CD4-positive, alpha-beta T cell treated with Interleukin-4 for 1 hour (primary cell): ENCODE results near the gene PACS2.
"Not testable (repeated sequence)": the region's sequence is repeated elsewhere in the genome, so short reads cannot be mapped to it uniquely, and the experiment has no call there.

ENCODE experiments used
- DNase-seq, 2 donors: peaks; one replicate each; pipeline ENCODE4 v3.0.0-alpha.2; 2020 to 2022

Gene PACS2

DNA sequence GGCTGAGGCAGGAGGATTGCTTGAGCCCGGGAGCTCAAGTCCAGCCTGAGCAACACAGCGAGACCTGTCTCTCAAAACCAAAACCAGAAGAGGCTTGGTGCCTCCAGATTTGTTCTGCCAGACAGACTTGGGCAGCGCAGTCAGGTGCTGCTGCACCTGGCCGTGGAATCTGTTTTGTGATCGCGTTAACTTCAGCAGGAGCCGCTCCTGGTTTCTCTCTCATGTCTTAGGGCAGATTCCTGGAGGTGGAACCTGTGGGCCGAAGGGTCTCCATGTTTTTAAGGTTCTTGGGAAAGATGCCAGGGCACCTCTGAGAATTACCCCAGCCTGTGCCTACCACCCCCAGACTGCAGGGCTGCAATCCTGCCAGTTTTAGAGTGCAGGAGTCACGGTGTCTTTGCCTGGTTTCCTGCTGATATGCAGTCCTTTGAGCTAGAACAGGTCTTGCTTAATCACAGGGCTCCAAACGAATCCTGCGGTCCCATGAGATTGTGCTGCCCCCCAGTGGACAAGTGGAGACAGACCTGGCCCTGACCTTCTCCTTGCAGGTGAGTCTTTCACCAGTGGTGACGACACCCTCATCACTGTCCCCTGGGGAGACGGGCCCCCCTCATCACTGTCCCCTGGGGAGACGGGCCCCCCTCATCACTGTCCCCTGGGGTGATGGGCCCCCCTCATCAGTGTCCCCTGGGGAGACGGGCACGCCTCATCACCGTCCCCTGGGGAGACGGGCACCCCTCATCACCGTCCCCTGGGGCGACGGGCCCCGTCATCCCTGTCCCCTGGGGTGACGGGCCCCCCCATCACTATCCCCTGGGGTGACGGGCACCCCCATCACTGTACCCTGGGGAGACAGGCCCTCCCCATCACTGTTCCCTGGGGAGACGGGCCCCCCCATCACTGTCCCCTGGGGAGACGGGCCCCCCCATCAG lies 37.6 kb downstream of the PACS2 start:
- DNase-seq: peak; percentile 89 to 90

DNA sequence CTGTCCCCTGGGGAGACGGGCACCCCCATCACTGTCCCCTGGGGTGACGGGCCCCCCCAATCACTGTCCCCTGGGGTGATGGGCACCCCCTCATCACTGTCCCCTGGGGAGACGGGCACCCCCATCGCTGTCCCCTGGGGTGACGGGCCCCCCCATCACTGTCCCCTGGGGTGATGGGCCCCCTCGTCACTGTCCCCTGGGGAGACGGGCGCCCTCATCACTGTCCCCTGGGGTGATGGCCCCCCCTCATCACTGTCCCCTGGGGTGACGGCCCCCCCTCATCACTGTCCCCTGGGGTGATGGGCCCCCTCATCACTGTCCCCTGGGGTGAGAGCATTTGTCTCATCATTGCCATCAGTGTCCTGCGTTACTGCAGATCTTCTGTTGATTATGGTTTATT lies 38.6 kb downstream of the PACS2 start:
- DNase-seq: no peak

DNA sequence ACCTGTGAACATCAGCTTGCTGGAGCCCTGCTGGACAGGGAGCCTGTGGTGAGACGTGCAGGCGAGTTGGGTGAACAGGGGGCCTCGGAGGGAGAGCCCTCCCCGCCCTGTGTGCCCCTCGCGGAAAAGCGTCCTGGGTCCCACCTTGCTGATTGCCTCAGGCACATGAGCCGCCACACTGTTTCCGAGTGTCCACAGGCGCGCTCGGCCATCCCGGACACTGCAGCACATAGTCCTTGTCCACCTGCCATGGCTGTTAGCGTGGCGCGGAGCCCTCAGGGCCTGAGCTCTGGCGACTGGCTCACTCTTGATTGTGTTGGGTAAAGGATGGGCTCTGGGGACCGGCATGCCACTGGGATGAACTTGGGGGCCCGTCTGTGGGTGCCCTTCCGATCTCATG lies 40.0 kb downstream of the PACS2 start:
- DNase-seq: no peak

DNA sequence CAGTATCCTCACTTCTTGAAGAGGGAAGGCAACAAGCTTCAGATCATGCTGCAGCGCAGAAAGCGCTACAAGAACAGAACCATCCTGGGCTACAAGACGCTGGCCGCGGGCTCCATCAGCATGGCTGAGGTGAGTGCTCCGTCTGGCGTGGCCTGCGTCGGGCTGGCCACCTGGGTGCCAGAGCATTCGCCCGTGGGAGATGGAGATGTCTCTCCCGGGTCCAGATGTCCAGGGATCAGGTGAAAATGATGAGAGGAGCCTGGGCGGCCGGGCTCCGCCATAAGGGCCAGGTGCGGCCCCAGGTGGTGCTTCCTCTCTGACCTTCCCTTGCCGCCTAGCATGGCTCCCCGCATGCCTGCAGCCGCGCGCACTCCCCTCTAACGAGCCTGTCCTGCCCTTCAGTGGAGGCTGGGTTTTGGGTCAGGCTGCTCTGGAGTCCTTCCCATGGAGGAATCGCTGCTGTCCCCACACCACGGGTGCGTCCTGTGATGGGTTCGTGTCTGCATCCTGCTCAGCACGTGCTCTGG lies 40.6 kb downstream of the PACS2 start:
- no peak for DNase-seq

DNA sequence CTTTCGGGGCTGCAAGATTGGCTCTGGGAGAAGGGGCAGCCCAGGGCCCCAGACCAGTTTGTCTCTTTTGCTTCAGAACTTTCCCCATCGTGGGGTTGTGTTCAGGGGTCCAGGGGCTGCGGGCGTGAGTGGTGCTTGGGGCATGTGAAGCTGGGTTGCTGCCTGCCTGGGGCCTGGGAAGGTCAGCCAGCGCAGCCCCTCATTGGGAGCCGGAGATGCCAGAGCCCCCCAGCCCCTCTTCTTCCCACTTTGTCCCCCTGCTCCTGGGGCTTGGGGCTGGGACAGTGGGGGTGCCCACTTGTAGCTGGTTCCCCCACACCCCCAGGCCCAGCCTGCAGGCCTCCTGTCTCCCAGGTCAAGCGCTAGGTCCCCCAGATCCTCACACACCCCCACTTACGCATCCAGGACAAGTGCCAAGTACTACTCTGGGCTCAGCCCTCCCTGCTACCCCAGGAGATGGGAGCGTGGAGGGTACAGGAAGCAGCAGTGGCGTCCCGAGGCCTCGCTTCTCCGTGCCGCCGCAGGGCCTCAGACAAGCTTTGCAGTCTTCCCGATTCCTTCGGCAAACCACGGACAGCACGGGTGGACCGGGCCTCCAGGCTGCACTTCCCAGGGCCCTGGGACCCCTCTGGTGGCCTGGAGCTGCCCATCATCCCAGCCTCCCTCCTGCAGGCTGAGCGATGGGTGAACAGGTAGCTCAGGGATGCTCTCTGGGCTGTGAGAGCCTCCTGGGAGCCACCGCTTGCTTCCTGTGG lies 41.5 kb downstream of the PACS2 start:
- DNase-seq: no peak

DNA sequence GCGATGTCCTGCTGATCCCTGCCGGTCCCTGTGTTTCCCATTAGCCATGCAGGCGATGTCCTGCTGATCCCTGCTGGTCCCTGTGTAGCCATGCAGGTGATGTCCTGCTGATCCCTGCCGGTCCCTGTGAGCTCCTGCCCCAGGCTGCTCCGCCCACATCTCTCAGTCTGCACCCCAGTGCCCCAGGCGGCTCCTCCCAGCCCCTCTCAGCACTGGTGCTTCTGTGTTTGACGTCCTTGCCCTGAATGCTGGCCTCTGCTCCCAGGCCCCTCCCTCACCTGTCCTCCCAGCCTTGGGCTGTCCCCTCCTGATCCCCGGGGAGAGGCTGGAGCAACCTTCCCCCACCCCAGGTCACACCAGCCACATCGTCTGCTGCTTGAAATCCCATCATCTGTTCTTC lies 42.4 kb downstream of the PACS2 start:
- no peak for DNase-seq

DNA sequence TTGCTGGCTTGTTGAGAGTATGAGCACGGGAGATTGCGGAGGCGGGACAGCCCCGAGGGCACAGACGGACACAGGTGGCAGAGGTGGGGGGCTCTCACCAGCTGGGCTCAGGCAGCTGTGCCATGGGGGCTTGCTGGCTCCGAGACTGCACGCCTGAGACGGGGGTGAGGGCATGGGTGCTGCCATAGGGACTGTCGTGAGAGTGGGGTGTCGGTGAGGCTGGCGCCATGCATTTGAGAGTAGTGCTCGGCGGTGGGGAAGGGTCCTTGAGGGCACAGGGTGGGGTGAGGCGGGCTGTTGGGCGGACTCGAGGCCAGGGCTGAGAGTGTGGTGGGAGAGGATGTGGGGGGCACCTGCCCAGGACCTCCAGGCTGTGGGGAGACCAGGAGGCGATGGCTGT lies 43.1 kb downstream of the PACS2 start:
- DNase-seq: no peak

DNA sequence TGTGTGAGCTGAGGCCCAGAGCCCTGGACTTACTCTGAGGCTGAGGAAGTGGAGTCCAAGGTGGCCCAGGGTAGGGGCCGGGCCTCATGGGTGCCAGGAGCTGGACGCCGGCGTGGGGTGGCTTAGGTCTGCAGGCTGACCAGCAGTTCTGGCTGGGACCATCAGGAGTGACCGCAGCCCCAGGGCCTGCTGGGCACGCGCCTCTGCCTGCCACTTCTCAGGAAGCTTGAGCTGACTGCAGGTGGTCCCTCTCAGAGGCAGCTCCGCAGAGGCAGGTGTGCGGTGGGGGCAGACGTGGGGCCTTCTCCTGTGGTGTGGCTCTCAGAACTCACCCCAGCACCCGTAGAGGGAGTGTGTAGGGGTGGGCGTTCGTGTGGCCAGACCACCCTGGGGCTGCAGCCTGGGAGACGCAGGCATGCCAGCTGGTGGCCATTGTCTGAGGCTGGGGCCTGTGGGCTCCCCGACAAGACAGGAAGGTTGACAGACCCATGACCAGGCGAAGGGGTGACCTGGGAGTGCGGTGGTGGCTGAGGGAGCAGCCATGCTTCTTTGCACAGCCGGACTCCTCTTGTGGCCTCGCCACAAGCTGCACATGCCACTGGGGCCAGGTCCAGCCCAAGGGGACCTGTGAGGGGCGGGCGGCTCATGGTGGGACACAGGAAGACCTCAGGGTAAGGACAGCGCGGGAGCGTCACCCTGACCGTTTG lies 43.7 kb downstream of the PACS2 start:
- no peak for DNase-seq

DNA sequence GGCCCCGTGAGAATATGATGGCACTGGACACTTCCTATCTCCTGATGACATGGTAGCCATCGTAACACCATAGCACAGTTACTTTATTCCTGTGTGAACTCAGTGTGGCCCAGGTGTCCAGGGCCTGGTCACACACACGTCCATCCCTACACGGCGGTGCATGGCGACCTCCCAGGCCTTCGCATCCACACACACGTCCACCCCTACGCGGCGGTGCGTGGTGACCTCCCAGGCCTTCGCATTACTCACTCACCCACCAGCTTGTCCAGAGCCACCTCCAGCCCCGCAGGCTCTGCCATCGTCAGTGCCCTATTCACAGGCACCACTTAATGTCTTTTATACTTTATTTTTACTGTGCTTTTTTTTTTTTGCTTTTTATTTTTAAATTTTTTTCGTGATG lies 44.4 kb downstream of the PACS2 start:
- DNase-seq: no peak

DNA sequence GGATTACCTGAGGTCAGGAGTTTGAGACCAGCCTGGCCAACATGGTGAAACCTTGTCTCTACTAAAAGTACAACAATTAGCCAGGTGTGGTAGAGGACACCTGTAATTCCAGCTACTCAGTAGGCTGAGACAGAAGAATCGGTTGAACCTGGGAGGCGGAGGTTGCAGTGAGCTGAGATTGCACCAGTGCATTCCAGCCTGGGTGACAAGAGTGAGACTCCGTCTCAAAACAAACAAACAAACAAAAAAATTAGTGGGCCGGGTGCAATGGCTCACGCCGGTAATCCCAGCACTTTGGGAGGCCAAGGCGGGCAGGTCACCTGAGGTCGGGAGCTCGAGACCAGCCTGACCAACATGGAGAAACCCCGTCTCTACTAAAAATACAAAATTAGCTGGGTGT lies 46.9 kb downstream of the PACS2 start:
- not testable (repeated sequence) for DNase-seq

DNA sequence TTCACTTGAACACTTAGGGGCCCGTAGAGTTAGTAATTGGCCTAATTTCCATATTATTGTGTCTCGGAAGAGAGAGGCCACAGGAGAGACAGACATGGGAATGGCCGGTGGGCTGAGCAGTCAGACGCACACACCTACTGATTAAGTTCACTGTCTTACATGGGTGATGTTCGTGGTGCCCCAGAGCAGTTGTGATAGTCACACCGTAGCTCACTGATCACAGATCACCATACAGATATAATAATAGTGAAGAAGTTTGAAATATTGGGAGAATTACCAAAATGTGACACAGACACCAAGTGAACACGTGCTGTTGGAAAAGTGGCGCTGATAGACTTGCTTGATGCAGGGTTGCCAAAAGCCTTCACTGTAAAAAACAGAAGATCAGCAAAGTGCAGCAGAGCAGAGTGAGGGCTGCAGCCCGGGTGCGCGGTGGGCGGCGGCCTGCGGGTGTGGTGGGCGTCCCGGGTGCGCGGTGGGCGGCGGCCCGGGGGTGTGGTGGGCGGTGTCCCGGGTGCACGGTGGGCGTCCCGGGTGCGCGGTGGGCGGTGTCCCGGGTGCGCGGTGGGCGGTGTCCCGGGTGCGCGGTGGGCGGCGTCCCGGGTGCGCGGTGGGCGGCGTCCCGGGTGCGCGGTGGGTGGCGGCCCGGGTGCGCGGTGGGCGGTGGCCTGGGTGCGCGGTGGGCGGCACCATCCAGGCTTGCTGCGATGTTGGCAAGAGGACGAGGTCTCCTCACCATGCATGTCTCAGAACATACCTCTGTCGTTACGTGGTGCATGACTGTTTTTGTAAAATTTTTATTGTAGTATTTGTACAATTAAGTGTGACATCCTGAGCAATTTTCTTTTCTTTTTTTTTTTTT lies 49.5 kb downstream of the PACS2 start:
- DNase-seq: peak; percentile 31 to 51

DNA sequence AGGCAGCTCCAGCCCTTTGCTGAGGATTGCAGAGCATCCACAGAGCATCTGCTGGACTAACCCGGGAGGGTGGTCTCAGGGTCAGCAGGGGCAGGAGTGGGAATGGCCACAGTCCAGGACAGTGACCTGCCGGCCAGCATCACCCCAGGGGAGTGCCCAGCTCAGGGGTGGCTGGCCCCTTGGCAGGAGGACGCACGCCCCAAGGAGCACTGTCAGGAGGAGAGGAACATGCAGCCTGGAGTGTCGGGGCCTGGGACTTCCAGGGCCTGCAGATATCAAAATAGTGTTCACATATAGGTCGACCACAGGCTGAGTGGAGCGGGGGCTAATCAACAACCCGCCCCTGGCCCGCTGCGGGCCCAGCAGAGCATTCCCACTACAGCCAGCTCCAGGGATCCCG lies 50.6 kb downstream of the PACS2 start:
- no peak for DNase-seq

DNA sequence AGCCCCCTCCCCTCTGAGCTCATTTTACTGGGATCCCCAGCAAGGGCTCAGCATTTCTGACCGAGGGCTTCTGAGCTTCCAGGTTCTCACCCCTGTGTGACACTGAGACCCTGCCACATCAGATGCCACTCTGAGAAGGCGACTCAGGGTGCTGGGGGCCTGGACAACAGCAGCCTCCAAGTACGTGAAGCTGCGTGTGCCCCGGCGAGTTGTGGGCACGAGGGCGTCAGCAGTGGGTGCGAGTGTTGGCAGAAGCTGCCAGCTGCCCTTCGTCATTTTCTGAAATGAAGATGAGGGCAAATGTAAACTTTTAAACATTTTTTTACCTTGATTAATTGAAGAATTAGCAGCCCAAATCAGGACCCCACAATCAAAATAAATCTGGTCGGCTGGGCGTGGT lies 51.1 kb downstream of the PACS2 start:
- no peak for DNase-seq

DNA sequence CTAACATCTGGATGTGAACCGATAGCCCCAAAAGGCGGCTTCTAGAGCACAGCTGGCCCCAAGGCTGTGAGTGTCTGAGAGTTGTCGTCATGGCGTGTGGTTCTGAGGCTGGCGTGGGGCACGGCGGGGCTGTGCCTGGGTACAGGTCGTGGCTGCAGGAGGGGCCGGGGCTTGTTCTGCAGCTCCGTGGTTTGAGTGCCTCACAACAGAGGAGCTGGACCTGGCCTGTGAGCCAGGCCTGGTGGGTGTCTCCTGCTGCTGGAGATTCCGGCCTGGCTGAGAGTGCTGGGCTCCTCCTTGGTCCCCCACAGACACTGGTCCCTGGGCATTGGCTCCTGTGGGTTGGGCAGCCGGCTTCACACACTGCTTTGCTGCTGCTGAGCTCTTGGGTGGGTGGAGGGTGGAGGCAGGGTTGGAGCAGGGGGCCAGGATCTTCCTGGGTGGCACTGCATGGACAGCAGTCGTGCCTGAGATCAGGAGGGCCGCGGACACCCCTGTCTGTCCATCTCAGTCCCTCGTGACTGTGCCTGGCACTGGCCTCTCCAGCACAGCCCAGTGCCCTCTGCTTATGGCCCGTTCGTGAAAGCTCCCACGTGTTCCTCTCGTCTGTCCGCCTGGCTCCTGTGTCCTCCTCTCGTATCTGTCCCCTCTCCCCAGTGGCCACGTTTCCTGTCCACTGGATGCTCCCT lies 52.0 kb downstream of the PACS2 start:
- no peak for DNase-seq

DNA sequence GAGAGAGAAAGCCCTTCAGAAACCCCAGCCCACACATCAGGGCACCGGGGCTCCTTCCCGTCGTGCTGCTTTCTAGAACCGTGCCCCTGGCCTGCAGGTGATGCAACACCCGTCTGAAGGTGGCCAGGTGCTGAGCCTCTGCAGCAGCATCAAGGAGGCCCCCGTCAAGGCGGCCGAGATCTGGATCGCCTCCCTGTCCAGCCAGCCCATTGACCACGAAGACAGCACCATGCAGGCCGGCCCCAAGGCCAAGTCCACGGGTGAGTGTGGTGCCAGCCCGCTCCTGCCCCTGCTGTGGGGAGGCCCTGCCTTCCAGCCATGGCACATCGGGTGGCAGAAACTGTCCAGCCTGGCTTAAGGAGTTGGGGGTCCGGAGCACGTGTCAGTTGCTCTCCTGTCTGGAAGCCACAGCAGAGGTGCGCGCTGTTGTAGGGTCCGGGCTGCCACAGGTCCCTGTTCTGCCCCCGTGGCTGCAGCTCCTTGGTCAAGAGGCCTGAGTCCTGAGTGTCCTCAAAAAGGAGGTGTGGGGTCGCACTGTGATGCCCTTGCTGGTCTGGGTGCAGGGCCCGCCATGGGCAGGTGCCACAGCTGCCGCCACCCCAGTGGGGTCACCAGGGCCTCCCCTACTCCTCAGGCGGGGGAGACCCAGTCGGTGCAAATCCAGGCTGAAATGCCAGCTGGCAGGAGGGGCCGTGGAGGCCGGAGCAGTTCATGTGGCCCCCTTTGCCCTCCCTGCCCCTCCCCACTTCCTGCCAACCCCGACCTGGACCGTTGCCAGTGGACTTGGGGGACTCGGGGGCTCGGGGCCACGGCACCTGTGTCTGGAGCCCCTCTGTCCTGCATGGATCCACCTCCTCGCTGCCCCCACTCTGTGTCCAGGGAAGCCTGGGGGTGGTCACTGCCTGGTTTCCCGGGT lies 52.8 kb downstream of the PACS2 start:
- DNase-seq: no peak

DNA sequence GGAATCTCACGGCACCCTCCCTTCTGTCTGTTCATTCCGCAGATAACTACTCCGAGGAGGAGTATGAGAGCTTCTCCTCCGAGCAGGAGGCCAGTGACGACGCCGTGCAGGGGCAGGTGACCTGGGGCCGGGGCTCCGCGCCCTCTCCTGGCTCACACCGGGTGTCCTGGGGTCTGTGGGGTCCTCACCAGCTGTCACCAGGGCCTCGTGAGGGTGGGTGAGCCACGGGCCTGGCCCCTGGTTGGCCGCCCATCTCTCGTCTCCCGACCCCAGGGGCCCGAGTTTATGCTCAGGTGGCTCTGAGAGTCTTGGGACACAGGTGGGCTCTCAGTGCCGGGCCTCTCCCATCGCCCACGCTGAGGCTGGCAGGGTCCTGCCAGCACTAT lies 53.5 kb downstream of the PACS2 start:
- DNase-seq: no peak

DNA sequence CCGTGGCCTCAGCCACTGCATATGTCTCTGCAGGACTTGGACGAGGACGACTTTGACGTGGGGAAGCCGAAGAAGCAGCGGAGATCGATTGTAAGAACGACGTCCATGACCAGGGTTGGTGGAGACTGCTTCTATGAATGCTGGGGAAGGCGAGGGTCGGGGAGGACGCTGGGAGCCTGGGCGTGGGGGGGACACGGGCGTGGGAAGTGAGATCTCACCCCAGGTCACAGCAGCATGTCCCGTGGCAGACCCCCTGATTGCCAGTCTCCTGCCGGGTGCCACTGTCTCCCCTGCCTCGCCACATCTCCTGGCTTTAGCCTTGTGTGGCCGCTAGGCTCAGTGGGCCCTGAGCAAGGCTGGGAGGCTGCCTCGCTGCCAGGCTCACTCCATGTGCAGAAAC lies 53.9 kb downstream of the PACS2 start:
- DNase-seq: no peak

DNA sequence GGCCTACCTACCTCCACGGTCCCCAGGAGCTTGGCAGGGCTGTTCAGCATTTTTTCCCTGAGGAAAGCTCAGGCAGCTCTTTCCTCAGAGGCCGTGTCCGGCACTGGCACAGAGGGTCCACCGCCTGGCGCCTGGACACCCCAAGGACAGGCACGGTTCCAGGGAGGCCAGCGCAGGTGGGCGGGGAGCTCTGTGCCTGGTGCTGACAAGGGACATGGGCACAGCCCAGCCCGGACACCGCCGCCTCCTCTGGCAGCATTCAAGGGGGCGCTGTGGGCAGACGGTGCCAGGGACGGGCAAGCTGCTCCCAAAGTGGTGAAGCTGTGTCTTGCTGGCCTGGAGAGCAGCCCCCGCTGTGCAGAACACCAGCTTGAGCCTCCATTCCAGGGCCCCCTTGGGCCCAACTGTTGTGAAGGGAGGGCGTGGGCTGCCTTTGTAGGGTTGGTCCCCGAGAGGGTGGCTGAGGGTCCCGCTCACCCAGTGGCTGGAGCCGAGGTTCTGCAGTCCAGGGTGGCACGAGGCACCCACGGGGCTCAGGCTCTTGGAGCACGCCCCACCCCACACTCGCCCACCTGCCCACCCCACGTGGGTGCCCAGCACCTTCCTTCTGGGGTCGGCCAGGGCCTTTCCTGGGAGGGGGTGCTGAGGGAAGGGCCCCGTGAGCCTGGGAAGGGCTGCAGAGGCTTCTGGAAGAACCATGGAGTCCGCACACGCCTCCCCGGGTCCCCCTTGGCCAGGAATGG lies 54.5 kb downstream of the PACS2 start:
- DNase-seq: no peak

DNA sequence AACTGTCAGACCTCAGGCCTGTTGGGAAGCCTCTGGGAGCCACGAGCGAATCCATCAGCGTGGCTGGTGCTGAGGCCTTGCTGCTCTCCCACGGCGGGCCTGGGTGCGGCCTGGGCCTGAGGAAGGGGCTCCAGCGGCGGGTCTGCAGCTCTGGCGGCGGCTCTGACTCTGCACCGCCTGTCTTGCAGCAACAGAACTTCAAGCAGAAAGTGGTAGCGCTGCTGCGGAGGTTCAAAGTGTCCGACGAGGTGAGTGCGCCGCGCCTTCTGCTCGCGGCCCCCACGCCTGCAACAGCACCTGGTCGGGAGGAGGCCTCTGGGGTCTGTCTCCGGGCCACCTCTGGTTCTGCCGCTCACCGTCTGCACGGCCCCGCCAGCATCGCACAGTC lies 55.1 kb downstream of the PACS2 start:
- DNase-seq: no peak

DNA sequence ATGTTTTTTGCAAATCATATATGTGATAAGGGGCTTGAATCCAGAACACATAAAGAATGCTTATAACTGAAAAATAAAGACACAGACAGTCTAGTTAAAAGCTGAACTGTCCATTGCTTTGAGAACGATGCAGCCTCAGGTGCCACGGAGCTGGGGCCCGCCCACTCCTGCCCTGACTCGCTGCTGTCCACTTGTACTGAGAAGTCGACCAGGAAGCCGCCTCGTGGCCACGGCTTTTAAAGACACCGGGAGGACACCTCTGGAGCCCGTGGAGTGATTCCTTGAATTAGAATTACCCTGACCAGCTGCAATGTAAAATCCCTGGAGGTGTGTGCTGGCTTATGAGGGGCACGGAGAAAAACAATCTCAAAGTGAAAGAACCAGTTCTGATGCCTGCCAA lies 59.8 kb downstream of the PACS2 start:
- DNase-seq: no peak
